KMS-11 (cell line): ENCODE measurements around the gene SH3GLB2.
A peak's percentile ranks its signal among the peaks of the same experiment; 100 is the strongest.

ENCODE experiments used
- H2AFZ ChIP-seq: fragments of 200-600 bp; sonication (generic); 2 replicates; pipeline ENCODE4 v1.6.1; 2016; ENCODE audit warnings: antibody characterized with exemption, mixed run types, low read depth
- H3K27ac ChIP-seq: fragments of 200-600 bp; sonication (generic); 2 replicates; pipeline ENCODE4 v1.6.1; 2016; ENCODE audit warnings: mild to moderate bottlenecking, mixed run types
- H3K27me3 ChIP-seq: fragments of 200-600 bp; sonication (generic); 2 replicates; pipeline ENCODE4 v1.6.1; 2017; ENCODE audit warnings: mild to moderate bottlenecking, low read depth, mixed run types, moderate library complexity; ENCODE audit not compliant: insufficient read depth
- H3K36me3 ChIP-seq: fragments of 200-600 bp; sonication (generic); 2 replicates; pipeline ENCODE4 v1.6.1; 2017; ENCODE audit warnings: mild to moderate bottlenecking, mixed run types; ENCODE audit not compliant: insufficient read depth
- H3K4me1 ChIP-seq: fragments of 200-600 bp; sonication (generic); 2 replicates; pipeline ENCODE4 v1.6.1; 2016; ENCODE audit warnings: mild to moderate bottlenecking, low read depth, mixed run types; ENCODE audit not compliant: poor library complexity, severe bottlenecking
- H3K4me2 ChIP-seq: fragments of 200-600 bp; sonication (generic); 2 replicates; pipeline ENCODE4 v1.7.0; 2016; ENCODE audit warnings: mild to moderate bottlenecking, mixed run types
- H3K4me3 ChIP-seq: fragments of 200-600 bp; sonication (generic); IDR thresholded peaks from 2 replicates; pipeline ENCODE4 v1.6.1; 2017; ENCODE audit warnings: low read depth, low read length, mixed read lengths; ENCODE audit not compliant: insufficient read depth
- H3K79me2 ChIP-seq: fragments of 200-600 bp; sonication (generic); 2 replicates; pipeline ENCODE4 v1.6.1; 2016; ENCODE audit warnings: low read depth, mixed run types; ENCODE audit not compliant: insufficient read depth
- H3K9ac ChIP-seq: fragments of 200-600 bp; sonication (generic); 2 replicates; pipeline ENCODE4 v1.6.1; 2016; ENCODE audit warnings: mild to moderate bottlenecking, mixed run types
- H4K20me1 ChIP-seq: fragments of 200-600 bp; sonication (generic); 2 replicates; pipeline ENCODE4 v1.6.1; 2016; ENCODE audit warnings: mild to moderate bottlenecking, mixed run types; ENCODE audit not compliant: insufficient read depth
- CTCF ChIP-seq: fragments of 200-600 bp; sonication (generic); conservative IDR thresholded peaks from 2 replicates; pipeline ENCODE4 v1.6.1; 2017; ENCODE audit warnings: low read depth, mild to moderate bottlenecking, antibody characterized with exemption, low read length, moderate library complexity, mixed read lengths

The SH3GLB2 gene

DNA sequence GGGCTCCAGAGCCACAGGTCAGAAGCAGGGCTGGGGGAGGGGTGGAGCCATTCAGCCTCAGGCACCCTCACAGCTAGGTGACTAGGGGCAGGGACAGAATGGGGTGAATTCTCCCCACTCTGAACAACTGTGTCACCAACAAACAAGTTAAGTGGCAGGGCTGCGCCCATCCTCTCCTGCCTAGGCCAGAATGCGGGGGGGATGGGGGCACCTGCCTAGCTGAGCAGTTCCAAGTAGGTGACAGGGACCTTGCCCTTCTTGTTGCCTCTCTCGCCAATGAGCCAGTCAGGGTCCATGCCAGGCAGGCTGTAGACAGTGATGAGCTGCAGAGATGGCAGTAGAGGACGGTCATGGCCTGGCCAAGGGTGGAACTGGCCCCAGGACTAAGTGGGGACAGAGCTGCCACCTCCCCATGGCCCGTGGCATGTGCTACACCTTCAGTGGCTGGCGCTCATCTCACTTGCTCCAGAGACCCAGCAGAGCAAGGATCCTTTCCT is 19.6 kb downstream of the SH3GLB2 start:
- H3K4me3 ChIP-seq, result no peak overlapping the region
- H3K27ac ChIP-seq, result no peak overlapping the region
- no peaks in the 10 kb centered on the region for H3K27me3 ChIP-seq
- no peak overlapping the region for H3K4me2 ChIP-seq
- H4K20me1 ChIP-seq, result no peaks in the 10 kb centered on the region
- H2AFZ ChIP-seq, result no peak overlapping the region
- no peak for TF ChIP-seq CTCF
- H3K9ac ChIP-seq, result no peak overlapping the region
- H3K36me3 ChIP-seq, result no peaks in the 10 kb centered on the region
- no peaks in the 10 kb centered on the region for H3K79me2 ChIP-seq
- H3K4me1 ChIP-seq, result peaks cover 11% of the 10 kb centered on the region

DNA sequence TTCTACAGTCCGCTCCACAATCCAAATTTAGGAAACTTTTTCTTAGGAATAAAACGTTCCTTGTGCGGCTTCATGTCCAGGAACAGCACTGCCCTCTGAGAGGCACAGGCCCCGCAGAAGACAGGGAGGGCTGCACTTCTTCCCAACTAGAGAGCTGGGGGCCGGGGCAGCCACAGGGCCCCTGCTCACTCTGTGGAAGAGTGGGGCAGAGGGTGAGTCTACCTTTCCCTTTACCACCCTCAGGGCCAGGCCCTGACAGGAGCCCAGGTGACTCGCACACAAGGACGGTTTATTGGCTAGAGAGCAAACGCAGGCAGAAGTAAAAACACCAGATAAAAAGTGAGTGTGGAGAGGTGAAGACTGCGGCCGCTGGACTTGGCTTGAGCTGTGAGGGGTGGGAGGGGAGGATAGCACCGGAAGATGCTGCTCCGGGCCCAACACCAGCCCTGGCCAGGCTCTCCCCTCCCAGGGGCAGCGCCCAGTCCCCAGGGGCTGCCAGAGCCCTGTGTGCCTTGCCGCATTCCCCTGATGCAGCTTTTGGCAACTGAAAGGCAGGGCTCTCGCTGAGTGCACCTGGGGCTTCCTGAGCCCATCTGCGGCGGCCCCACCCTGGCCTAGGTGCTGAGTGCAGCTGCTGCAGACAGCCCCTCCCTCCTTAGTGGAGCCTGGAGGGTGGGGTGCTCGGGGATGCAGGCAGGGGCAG is 20.2 kb downstream of the SH3GLB2 start:
- Histone ChIP-seq H3K4me2 (no peak overlapping the region), H3K4me1 (peaks cover 11% of the 10 kb centered on the region), H3K27me3 (no peaks in the 10 kb centered on the region), H3K27ac (no peak overlapping the region), H3K79me2 (no peaks in the 10 kb centered on the region), H3K36me3 (no peaks in the 10 kb centered on the region), H3K4me3 (no peak overlapping the region), H2AFZ (no peak overlapping the region), H4K20me1 (no peaks in the 10 kb centered on the region), H3K9ac (no peak overlapping the region)
- no peak for TF ChIP-seq CTCF

DNA sequence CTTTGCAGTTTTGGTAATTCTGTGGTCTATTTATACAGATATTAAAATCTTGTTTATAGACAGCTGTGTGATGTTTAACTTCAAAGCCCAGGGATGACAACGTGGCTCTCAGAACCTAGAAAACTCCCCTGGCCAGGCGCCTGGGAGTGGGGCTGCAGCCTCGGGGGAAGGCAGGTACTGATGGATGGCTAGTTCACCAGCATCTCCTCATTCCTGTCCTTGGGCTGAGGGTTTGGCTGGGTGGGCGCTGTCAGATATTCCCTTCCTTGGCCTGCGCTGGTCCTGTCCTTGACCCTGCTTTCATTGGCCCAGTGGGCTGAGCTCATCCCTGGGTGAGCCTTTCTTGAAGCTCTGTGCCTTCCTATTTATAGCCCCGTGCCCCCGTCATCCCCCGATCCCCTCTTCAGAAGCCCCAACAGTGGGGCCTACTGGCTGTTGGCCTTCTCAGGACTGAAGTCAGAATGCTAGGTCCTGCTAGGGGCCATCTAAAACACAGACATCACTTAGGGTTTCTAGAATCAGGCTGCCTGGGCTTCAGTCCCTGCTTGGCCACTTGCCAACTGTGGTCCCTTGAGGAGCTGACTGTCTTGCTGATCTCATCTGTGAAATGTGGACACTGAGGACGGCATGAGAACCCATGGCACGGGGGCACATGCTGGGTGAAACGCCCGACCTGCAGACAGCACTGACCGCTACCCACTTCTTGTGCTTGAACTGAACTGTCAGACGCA is 20.9 kb downstream of the SH3GLB2 start:
- Histone ChIP-seq H3K4me2 (no peak overlapping the region), H3K79me2 (no peaks in the 10 kb centered on the region), H3K9ac (no peak overlapping the region), H3K4me1 (peaks cover 11% of the 10 kb centered on the region), H3K27me3 (no peaks in the 10 kb centered on the region), H4K20me1 (no peaks in the 10 kb centered on the region), H3K4me3 (no peak overlapping the region), H3K27ac (no peak overlapping the region; the same call in 1 of the 2 replicates), H3K36me3 (no peaks in the 10 kb centered on the region), H2AFZ (no peak overlapping the region)
- TF ChIP-seq CTCF, result no peak; the same call in 1 of the 2 replicates

DNA sequence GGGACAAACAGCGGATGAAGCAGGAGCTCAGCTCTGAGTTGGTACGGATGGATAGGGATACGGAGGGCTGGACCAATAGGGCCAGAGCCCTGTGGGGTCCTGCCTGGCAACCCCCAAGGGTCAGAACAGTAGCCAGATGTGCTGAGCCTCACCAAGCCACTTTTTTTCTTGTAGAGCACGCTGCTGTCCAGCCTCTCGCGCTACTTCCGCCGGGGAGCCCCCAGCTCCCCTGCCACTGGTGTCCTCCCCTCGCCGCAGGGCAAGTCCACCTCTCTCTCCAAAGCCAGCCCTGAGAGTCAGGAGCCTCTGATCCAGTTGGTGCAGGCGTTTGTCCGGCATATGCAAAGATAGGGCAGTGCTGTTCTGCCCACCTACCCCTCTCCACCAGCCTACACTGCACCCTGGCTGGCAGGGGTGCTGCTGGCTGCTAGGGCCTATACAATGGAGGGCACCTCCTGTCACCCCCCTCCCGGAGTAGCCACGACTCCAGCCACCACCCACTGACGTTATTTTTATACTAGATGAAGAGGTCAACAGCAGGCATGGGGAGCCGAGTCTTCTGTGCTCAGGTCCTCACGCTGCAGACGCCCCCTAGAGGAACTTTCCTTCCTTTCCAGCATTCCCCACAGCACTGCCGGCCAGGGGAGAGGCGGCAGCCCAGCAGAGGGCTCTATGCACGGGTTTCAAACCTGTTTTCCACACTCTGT is 21.6 kb downstream of the SH3GLB2 start:
- H3K4me3 ChIP-seq, result no peak overlapping the region
- no peak overlapping the region for H2AFZ ChIP-seq
- no peaks in the 10 kb centered on the region for H3K36me3 ChIP-seq
- H3K4me2 ChIP-seq, result no peak overlapping the region
- H3K9ac ChIP-seq, result no peak overlapping the region
- peaks cover 11% of the 10 kb centered on the region for H3K4me1 ChIP-seq
- H3K27ac ChIP-seq, result no peak overlapping the region; the same call in 1 of the 2 replicates
- no peaks in the 10 kb centered on the region for H4K20me1 ChIP-seq
- no peaks in the 10 kb centered on the region for H3K79me2 ChIP-seq
- TF ChIP-seq CTCF, result peak; percentile 82
- H3K27me3 ChIP-seq, result no peaks in the 10 kb centered on the region
